T-helper 1 cell treated with Interleukin-12 subunit alpha and Interleukin-12 subunit beta and Interleukin-4 antibody, amounts not matched to agents 30 ng/mL and 1 ng/mL, for 36 hours (primary cell): ENCODE measurements around the gene NRG3. TPM values are rescaled to one million over a fixed set of nuclear protein-coding genes. Genes with fewer than 3 reads are reported as not detected.
"Not testable (repeated sequence)": the region's sequence is repeated elsewhere in the genome, so short reads cannot be mapped to it uniquely, and the experiment has no call there.

Experiments
- intact Hi-C: fragments of 100-400 bp; cut with micrococcal nuclease; formaldehyde crosslinking; loops from one replicate; pipeline ENCODE4 v1.15.1; 2024
- total RNA-seq: library from RNA; stranded (reverse); gene quantifications from 2 replicates; pipeline ENCODE4 v1.2.3, GENCODE V29; 2022

NRG3 gene
- total RNA-seq, 1 donor from 2014 or later, result not detected

DNA sequence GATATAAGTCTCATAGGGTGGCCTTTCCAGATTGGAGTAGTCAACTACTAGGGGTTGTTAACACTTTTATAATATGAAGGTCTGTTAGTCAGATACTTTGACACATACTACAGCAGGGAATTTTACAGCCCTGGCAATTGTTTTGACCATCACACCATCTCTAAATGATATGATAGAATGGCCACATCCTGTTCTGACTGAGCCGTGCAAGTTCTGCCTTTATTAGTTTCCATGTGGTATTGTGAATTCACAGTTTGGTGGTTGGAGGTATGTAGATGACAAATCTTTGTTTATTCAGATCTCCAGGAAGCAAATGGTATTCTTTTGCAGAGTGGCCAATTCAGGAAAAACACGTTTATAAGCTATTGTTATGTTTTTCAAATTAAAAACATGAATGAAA, 83.0 kb downstream of the NRG3 start:
- intact Hi-C loops, result no loop called here

DNA sequence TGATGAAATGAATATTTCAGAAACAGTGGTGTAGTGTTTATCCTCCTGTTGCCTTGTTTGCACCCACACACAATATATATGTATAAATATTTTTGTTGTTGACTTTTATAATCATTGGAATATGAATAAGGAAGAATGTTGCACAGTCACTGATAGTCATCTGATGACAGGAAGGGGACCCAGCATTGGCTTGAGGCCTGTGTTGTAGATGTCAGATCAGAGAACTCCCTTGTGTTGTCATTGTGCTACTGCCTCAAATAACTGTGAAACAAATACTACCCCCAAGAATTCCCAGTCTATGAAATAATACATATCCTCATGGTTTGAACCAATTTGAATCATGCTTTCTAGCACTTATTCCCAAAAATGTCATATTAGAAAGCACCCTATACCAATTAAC, 84.0 kb downstream of the NRG3 start:
- intact Hi-C loops, result no loop called here

GRCh38 chr10:81961451-81962184, 86.6 kb downstream of the NRG3 start:
- intact Hi-C loops, result no loop called here

- intact Hi-C loops, result no loop called here
Observed at GRCh38 chr10:81963606-81964005, 88.6 kb downstream of the NRG3 start.

DNA sequence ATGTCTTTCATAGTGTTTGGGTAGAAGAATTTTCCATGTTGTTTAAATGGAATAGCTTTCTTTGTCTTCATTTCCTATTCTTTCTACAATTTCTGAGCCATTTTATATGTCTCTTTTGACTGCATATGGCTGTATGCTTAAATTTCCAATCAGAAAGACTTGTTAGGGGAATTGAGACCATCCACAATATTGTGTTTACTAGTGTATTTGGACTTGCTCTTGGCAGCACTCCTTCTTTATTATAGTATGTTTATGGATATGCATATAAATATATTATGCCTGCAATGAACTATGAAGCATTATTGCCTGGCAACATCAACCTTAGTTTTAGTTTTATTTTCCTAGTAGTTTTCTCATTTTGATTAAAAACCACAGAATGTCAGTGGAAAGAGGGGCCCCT, 92.7 kb downstream of the NRG3 start:
- intact Hi-C loops, result no loop called here

DNA sequence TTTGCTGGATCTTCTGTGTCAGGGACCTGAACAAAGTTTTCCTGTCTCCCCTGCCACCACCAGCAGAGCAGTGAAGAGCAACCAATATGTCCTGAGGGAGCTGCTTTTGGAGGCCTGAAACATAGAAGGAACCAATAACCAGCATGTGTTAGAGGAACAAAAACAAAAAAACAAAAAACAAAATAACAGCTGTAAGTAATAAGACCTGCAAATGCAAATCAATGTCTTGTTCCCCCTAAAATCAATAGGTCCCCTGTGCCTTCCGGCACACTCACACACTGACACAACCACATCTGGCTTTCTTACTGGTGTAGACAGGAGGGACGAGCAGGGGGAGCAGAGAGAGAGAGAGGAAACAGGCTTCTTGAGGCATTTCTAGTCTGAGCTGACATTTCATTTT, 94.1 kb downstream of the NRG3 start:
- intact Hi-C loops, result no loop called here

- intact Hi-C loops, result no loop called here
Observed at GRCh38 chr10:81978238-81978637, 103.2 kb downstream of the NRG3 start.

GRCh38 chr10:81981724-81982123, 106.7 kb downstream of the NRG3 start:
- intact Hi-C loops, result no loop called here

DNA sequence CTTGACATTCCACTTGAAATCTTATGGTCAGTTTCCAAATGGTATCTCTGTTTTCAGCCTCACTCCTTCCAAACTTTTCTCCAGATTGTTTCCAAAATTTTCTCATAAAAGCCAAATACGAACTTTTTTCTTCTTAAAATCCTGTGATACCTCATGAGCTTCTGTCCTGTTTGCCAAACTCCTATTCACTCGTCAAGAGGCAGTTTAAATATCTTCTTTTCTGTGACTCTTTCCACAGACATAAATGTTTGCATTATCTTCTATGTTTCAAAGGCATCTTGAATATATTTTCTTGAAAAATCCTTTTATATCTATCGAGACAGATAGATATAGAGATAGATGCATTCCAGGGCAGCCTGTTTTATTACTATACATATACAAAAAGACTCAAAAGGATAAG, 109.4 kb downstream of the NRG3 start:
- intact Hi-C loops, result no loop called here

- intact Hi-C loops, result no loop called here
Observed at GRCh38 chr10:81995254-81995653, 120.3 kb downstream of the NRG3 start.

DNA sequence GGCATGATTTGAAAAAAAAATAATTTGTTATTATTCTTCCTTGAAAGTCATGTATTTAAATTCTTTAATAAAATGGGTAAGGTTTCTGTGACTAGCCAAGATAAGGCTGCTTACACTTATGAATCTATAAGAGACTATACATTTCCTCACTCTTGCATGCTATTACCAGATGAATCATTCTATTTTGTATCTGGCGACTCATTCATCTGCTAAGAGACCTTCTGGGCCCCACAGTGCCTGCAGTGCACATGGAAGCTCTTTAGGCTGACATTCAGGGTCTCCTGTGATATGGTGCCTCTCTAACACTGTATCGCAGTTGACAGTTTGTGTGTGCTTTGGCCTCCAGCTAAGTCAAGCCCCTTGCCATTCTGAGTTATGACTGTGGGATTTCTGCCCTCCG, 121.9 kb downstream of the NRG3 start:
- intact Hi-C loops, result no loop called here

DNA sequence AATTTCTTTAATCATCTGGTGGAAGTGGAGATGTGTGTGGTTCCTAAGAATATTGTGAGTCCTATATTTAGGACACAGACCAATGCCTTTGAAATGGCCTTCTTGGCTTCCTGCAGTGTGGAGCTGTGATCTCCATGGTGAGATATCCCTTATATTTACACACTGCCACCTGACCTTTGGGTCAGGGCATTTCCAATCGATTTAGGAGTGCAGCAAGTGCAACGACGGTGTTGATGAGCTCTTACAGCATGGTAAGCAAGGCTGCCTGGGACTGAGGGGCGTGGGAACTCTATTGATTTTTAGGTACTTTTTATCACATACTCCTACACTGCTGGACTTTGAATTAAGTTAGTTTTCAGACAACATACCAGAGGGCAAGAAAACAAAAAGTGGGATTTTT, 146.0 kb downstream of the NRG3 start:
- intact Hi-C loops, result no loop called here

GRCh38 chr10:82027711-82028110, 152.7 kb downstream of the NRG3 start:
- intact Hi-C loops, result no loop called here

DNA sequence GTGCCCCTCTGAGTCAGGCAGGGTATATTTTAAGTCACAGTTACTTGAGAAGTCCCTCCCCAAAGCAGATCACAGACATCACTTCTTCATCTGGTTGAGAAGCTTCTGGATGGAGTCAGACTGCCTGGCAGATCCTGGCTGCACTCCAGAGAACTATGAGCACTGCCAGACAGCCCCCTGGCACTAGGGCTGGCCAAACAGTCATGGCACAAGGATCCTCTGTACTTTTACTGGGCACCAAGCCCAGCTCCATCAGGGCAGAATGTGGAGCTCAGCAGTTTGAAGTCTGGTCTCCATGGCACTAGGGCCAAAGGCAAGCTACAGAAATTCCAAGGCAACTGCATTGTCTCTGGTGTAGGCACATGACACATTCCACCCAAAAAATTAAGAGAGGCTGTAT, 162.1 kb downstream of the NRG3 start:
- intact Hi-C loops, result no loop called here

DNA sequence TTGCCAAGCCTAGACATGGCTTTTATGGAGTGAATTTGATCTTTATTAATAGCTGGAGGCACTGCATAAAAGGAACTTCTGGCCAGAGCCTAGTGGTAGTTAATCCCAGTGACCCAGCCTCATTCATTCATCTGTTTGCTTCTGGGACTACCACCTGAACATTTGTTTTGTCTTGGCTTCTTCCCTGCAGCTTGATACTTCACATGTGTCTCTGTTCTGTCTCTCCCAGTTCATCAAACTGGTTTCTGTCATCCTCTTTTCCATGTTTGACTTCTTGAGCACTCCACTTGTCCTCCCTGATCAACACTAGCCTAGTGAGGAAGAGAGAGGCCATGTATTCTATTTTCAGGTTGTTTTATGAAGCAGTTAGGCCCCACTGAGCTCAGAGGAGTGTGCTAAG, 163.6 kb downstream of the NRG3 start:
- intact Hi-C loops, result no loop called here

- intact Hi-C loops, result no loop called here
Observed at GRCh38 chr10:82040336-82040735, 165.3 kb downstream of the NRG3 start.

GRCh38 chr10:82041018-82041417, 166.0 kb downstream of the NRG3 start:
- intact Hi-C loops, result no loop called here

DNA sequence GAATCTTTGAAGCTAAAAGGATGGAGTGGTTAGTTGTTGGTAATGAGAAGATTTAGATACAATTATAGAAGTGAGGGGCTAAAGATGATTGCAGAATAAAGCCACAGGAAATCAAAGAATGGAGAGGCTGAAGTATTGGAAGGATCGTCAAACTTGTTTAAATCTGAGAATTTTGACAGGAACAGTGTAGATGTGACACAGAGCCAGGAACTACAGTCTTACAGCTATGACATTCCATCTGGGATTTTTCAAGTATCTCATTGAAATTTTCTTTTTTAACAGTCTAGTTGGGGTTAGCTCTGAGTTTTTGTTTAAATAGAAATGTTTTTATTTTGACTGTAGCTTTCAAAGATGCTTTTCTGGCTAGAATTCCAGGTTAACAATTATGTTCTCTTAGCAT, 181.4 kb downstream of the NRG3 start:
- intact Hi-C loops, result no loop called here

- intact Hi-C loops, result not testable (repeated sequence)
Observed at GRCh38 chr10:82067192-82067591, 192.2 kb downstream of the NRG3 start.

GRCh38 chr10:82068501-82068900, 193.5 kb downstream of the NRG3 start:
- intact Hi-C loops, result no loop called here

- intact Hi-C loops, result no loop called here
Observed at GRCh38 chr10:82071231-82071630, 196.2 kb downstream of the NRG3 start.

- intact Hi-C loops, result no loop called here
Observed at GRCh38 chr10:82072124-82072523, 197.1 kb downstream of the NRG3 start.

- intact Hi-C loops, result no loop called here
Observed at GRCh38 chr10:82075605-82076004, 200.6 kb downstream of the NRG3 start.

- intact Hi-C loops, result no loop called here
Observed at GRCh38 chr10:82084496-82084895, 209.5 kb downstream of the NRG3 start.
